OCI-LY3 (cell line): ENCODE results near the gene MAPKAP1.

ENCODE experiments used
- H2AFZ ChIP-seq: fragments of 200-600, 300-600 bp; shearing (Covaris generic); 2 replicates; pipeline ENCODE4 v1.6.0; 2014; ENCODE audit warnings: antibody characterized with exemption, low read depth, low read length
- H3K27ac ChIP-seq: fragments of 200-600, 300-600 bp; sonication (generic); 2 replicates; pipeline ENCODE4 v1.5.1; 2014; ENCODE audit warnings: mild to moderate bottlenecking, low read length, moderate library complexity, mixed read lengths
- H3K27me3 ChIP-seq: fragments of 200-600, 300-600 bp; sonication (generic); 2 replicates; pipeline ENCODE4 v1.6.1; 2014; ENCODE audit warnings: low read depth, low read length, mixed read lengths
- H3K36me3 ChIP-seq: fragments of 200-600, 300-600 bp; sonication (generic); replicated peaks from 2 replicates; pipeline ENCODE3; 2014; ENCODE audit warnings: low read depth, low read length, mixed read lengths
- H3K4me1 ChIP-seq: fragments of 300-600, 200-600 bp; sonication (generic); 2 replicates; pipeline ENCODE4 v1.6.1; 2014; ENCODE audit warnings: low read length, mixed read lengths
- H3K4me2 ChIP-seq: fragments of 200-600, 300-600 bp; sonication (generic); 2 replicates; pipeline ENCODE4 v1.6.1; 2014; ENCODE audit warnings: low read length, mixed read lengths
- H3K4me3 ChIP-seq: fragments of 300-600, 200-600 bp; sonication (generic); 2 replicates; pipeline ENCODE4 v1.5.1; 2014; ENCODE audit warnings: antibody characterized with exemption, mild to moderate bottlenecking, low read length, moderate library complexity
- H3K79me2 ChIP-seq: fragments of 300-600, 200-600 bp; shearing (Covaris generic); 2 replicates; pipeline ENCODE4 v1.6.1; 2014; ENCODE audit warnings: mild to moderate bottlenecking, low read length, mixed read lengths
- H3K9ac ChIP-seq: fragments of 300-600, 200-600 bp; shearing (Covaris generic); 2 replicates; pipeline ENCODE4 v1.6.0; 2014; ENCODE audit warnings: mild to moderate bottlenecking, low read length, moderate library complexity
- H3K9me3 ChIP-seq: fragments of 200-600, 300-600 bp; shearing (Covaris generic); 2 replicates; pipeline ENCODE4 v1.6.1; 2014; ENCODE audit warnings: low read length, mixed read lengths; ENCODE audit not compliant: insufficient read depth
- H4K20me1 ChIP-seq: fragments of 200-600, 300-600 bp; sonication (generic); 2 replicates; pipeline ENCODE4 v1.6.1; 2016; ENCODE audit warnings: low read length, mixed read lengths; ENCODE audit not compliant: insufficient read depth
- EZH2phosphoT487 ChIP-seq: fragments of 200-600 bp; shearing (Covaris generic); IDR thresholded peaks from 2 replicates; pipeline ENCODE4 v1.6.1; 2018; ENCODE audit warnings: antibody characterized with exemption, mixed run types, low read depth
- TF ChIP-seq, protein P1 (sequence below): fragments of 200-600, 300-600 bp; sonication (generic); IDR thresholded peaks from 2 replicates; pipeline ENCODE4 v1.5.1; 2014; ENCODE audit warnings: antibody characterized with exemption, low read length, low read depth

Gene MAPKAP1

DNA sequence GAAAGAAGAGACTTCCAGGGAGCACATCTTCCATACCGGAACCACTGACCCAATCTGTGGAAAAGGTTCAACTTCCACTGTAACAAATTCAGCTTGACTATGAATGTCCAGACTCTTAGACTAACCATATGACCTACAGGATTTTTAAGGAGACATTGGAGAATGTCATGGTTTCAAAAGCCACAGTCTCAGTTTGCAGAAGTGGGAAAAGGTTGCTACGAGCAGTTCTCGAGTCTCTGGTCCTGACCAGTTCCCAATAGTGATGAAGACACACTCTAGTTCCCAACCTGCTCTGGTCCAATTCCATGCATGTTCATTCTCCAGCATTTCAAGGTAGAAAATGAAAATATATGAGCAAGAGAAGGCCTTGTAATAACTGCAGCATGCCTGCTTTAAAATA is 158.0 kb downstream of the MAPKAP1 start:
- 0 out of 2 replicates have a peak, but pooled peaks cover 3% of the 10 kb centered on the region for H4K20me1 ChIP-seq
- H3K4me3 ChIP-seq, result no peak overlapping the region
- H3K79me2 ChIP-seq, result no peaks in the 10 kb centered on the region
- H2AFZ ChIP-seq, result no peak overlapping the region
- no peak overlapping the region for H3K9ac ChIP-seq
- no peaks in the 10 kb centered on the region for H3K4me1 ChIP-seq
- H3K27ac ChIP-seq, result no peak overlapping the region
- no peaks in the 10 kb centered on the region for H3K9me3 ChIP-seq
- TF ChIP-seq, protein P1, sequence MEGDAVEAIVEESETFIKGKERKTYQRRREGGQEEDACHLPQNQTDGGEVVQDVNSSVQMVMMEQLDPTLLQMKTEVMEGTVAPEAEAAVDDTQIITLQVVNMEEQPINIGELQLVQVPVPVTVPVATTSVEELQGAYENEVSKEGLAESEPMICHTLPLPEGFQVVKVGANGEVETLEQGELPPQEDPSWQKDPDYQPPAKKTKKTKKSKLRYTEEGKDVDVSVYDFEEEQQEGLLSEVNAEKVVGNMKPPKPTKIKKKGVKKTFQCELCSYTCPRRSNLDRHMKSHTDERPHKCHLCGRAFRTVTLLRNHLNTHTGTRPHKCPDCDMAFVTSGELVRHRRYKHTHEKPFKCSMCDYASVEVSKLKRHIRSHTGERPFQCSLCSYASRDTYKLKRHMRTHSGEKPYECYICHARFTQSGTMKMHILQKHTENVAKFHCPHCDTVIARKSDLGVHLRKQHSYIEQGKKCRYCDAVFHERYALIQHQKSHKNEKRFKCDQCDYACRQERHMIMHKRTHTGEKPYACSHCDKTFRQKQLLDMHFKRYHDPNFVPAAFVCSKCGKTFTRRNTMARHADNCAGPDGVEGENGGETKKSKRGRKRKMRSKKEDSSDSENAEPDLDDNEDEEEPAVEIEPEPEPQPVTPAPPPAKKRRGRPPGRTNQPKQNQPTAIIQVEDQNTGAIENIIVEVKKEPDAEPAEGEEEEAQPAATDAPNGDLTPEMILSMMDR, result no peak
- TF ChIP-seq EZH2phosphoT487, result no peak
- no peaks in the 10 kb centered on the region for H3K27me3 ChIP-seq
- no peaks in the 10 kb centered on the region for H3K36me3 ChIP-seq
- no peak overlapping the region for H3K4me2 ChIP-seq

DNA sequence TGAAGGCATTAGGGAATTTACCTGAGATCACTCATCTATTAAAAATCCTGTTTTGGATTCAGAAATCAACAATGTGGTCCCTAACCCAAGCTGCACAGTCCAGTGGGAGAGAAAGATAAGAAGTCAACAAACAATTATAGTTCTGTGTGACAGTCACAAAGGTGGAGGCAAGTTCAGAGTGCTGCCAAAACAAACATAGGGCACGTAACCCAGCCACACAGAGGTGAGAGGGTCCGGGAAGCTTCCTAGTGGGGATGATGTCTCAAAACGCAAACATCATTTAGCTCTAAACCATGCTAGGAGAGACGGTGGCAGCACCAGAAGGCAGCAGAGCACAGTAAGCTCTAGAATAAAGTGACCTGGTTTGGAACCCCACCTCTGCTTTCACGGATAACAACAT is 158.9 kb downstream of the MAPKAP1 start:
- H3K27me3 ChIP-seq, result no peaks in the 10 kb centered on the region
- no peak overlapping the region for H3K9ac ChIP-seq
- H3K4me1 ChIP-seq, result no peaks in the 10 kb centered on the region
- TF ChIP-seq, protein P1, result no peak
- no peak for TF ChIP-seq EZH2phosphoT487
- no peaks in the 10 kb centered on the region for H3K79me2 ChIP-seq
- H2AFZ ChIP-seq, result no peak overlapping the region
- no peaks in the 10 kb centered on the region for H3K9me3 ChIP-seq
- H3K4me2 ChIP-seq, result no peak overlapping the region
- no peaks in the 10 kb centered on the region for H3K36me3 ChIP-seq
- H4K20me1 ChIP-seq, result 0 out of 2 replicates have a peak, but pooled peaks cover 3% of the 10 kb centered on the region
- no peak overlapping the region for H3K27ac ChIP-seq
- H3K4me3 ChIP-seq, result no peak overlapping the region

DNA sequence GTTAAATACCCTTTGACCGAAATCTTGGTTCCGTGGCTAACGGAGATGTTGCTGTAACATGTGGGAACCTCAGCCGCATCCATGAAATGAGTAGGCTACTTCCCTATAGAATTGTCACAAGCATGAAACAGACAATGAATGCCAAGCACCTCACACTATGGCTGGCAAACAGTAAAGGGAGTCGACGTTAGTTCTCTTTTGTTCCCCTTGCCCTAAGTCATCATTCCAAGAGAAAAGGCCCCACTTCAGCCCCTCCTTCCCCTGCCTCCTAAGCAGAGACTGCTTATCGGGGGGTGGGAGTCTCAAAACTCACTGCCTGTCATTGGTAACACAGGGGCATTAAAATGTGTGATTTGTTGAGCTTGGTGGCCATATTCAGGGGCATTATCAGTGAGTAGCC is 159.6 kb downstream of the MAPKAP1 start:
- TF ChIP-seq, protein P1, result no peak
- TF ChIP-seq EZH2phosphoT487, result no peak
- Histone ChIP-seq H3K36me3 (no peaks in the 10 kb centered on the region), H3K79me2 (no peaks in the 10 kb centered on the region), H3K4me3 (no peak overlapping the region), H3K4me2 (no peak overlapping the region), H2AFZ (no peak overlapping the region), H3K4me1 (no peaks in the 10 kb centered on the region), H4K20me1 (0 out of 2 replicates have a peak, but pooled peaks cover 3% of the 10 kb centered on the region), H3K27me3 (no peaks in the 10 kb centered on the region), H3K27ac (no peak overlapping the region), H3K9me3 (no peaks in the 10 kb centered on the region), H3K9ac (no peak overlapping the region)

DNA sequence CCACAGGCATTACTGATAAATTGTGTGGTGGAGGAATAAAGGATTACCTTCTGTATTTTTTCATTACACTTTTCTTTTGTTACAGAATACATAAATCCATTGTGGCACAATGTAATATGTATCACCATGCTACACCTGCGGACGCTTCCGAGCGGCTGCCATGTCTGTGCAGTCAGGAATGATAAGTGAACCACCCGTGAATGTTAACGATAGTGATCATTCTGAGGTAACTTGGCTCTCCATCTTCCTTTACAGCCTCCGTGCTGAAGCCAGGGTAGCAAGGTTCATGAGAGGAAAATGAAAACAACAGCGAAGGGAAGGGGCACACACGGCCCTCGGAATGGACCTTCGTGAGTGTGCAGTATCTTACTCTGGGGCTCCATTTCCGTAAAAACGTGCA is 161.2 kb downstream of the MAPKAP1 start:
- Histone ChIP-seq H3K4me3 (no peak overlapping the region), H3K79me2 (no peaks in the 10 kb centered on the region), H3K36me3 (peaks cover 2% of the 10 kb centered on the region), H3K4me2 (no peak overlapping the region), H2AFZ (no peak overlapping the region), H3K27ac (no peak overlapping the region), H3K9me3 (no peaks in the 10 kb centered on the region), H3K9ac (no peak overlapping the region), H3K27me3 (no peaks in the 10 kb centered on the region), H4K20me1 (0 out of 2 replicates have a peak, but pooled peaks cover 3% of the 10 kb centered on the region), H3K4me1 (no peaks in the 10 kb centered on the region)
- TF ChIP-seq EZH2phosphoT487, result no peak
- TF ChIP-seq, protein P1, result no peak
